ENCODE measurements around the gene FOXK2.

FOXK2 gene

GRCh38 chr17:82544431-82545070, 25.0 kb downstream of the FOXK2 start:
- H3K27ac ChIP-seq = no peak overlapping the region
- no peak for TF ChIP-seq CTCF (conservative IDR thresholded peaks at IDR 0.05)

DNA sequence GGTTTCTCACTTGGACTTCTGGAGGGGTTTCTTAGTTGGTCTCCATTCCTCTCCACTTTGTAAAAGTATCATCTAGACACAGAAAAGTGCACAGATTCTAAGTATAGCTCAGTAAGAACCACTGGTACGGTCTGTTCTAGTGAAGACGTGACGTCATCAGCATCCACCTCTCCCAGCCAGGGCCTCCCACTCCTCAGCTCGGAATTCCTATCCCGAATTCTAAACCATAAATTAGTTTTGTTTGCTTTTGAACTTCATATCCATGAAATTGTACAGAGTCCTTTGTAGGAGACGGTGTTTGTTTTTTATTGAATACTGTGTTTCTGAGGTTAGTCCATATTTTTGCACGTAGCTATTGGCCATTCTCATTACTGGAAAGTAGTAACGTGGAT, 25.5 kb downstream of the FOXK2 start:
- H3K27ac ChIP-seq = no peak overlapping the region
- TF ChIP-seq CTCF (conservative IDR thresholded peaks at IDR 0.05) = no peak

DNA sequence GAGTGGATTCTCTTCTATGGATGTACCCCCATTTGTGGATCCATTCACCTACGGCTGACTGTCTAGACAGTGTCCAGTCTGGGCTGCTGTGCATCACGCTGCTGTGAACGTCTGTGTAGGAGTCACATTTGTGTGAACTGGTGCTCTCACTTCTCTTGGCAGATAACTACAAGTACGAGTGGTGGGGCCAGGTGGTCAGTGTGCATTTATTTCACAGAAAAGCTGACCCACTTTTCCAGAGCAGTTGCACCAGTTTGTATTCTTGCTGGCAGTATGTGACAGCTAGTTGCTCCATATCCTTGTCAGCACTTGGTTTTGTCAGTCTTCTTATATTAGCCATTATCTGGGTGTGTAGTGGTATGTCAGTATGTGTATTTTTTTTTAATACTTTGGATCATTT, 28.4 kb downstream of the FOXK2 start:
- peak overlapping the region; percentile 60 for H3K27ac ChIP-seq
- TF ChIP-seq CTCF (conservative IDR thresholded peaks at IDR 0.05) = no peak

- peak overlapping the region; percentile 60 for H3K27ac ChIP-seq
- no peak for TF ChIP-seq CTCF (conservative IDR thresholded peaks at IDR 0.05)
Observed at GRCh38 chr17:82548681-82549303, 29.3 kb downstream of the FOXK2 start.

- H3K27ac ChIP-seq = peak overlapping the region; percentile 64
- TF ChIP-seq CTCF (conservative IDR thresholded peaks at IDR 0.05) = peak; percentile 86
Observed at GRCh38 chr17:82551779-82552457, 32.4 kb downstream of the FOXK2 start.

DNA sequence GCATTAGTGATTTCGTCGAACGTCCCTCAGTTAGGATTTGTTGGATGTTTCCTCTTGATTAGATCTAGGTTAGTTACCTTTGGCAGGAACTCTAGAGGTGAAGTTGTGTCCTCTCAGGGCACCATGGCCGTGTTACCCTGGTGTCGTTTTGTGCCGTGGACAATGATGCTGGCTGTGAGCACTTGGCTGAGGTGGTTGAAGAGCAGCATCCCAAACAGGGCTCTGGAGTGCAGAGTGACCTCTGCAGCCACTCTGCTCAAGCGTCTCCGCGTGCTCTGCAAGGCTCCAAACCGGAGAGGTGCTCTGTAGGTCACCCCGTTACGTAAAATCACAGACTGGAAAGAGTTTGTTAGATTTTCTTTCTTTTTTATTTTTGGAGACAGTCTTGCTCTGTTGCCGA, 33.0 kb downstream of the FOXK2 start:
- peak overlapping the region; percentile 64 for H3K27ac ChIP-seq
- no peak for TF ChIP-seq CTCF (conservative IDR thresholded peaks at IDR 0.05)

DNA sequence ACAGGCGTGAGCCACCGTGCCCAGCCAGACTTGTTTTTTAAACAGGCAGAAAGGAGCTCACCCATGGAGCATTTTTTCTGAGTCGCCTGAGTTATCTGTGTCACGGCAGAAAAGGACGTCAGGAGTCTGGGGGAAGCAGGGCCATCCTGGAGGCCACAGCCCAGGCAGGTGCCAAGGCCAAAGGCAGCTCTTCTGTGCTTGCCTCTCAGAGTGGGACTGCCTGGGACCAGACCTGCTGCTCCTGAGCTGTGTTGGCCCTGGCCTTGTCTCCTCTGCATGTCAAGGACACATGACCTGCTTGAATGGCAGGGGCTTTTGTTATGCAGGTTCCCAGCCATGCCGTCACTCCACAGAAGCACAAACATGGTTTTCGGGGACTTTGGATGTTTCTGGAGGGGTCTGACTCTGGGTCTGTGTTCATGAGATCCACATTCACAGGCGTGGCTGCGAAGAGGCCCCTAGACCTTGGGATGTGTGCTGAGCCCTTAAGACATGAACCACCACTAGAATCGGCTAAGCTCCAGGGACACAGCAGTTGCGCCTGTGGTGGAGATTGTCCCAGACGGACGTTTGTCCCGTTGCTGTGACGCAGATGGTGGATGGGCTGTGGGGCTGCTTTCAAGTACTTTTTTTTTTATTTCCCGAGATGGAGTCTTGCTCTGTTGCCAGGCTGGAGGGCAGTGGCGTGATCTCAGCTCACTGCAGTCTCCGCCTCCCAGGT, 33.8 kb downstream of the FOXK2 start:
- no peak for TF ChIP-seq CTCF (conservative IDR thresholded peaks at IDR 0.05)
- H3K27ac ChIP-seq = peak overlapping the region; percentile 64

DNA sequence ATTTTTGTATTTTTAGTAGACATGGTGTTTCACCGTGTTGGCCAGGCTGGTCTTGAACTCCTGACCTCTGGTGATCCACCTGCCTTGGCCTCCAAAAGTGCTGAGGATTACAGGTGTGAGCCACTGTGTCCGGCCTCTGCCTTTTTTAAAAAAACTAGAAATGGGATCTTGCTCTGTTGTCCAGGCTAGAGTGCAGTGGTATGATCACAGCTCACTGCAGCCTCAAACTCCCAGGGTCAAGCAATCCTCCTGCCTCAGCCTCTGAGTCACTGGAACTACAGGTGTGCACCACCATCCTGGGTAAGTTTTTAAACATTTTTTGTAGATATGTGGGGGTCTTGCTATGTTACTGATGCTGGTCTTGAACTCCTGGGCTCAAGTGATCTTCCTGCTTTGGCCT, 38.0 kb downstream of the FOXK2 start:
- H3K27ac ChIP-seq = peak overlapping the region; percentile 97
